IMR-90 (cell line): ENCODE results near the gene PAN3.

Source experiments
- BHLHE40 ChIP-seq: fragments of 150-350 bp; IDR thresholded peaks from 2 replicates; pipeline ENCODE4 v1.6.1; 2016; ENCODE audit warnings: mild to moderate bottlenecking, low read depth, low read length
- CEBPB ChIP-seq: IDR thresholded peaks from 2 replicates; pipeline ENCODE4 v1.6.1; 2012; ENCODE audit warnings: low read depth, low read length, improper control_type of control experiment
- CHD1 ChIP-seq: IDR thresholded peaks from 2 replicates; pipeline ENCODE4 v1.6.1; 2012; ENCODE audit warnings: low read depth, low read length, improper control_type of control experiment
- FOS ChIP-seq: fragments of 150-350 bp; IDR thresholded peaks from 2 replicates; pipeline ENCODE4 v1.6.1; 2016; ENCODE audit warnings: low read depth, low read length
- MAFK ChIP-seq: IDR thresholded peaks from 2 replicates; pipeline ENCODE4 v1.6.1; 2012; ENCODE audit warnings: low read depth, low read length, improper control_type of control experiment
- MAZ ChIP-seq: IDR thresholded peaks from 2 replicates; pipeline ENCODE4 v1.6.1; 2012; ENCODE audit warnings: low read depth, mild to moderate bottlenecking, low read length, improper control_type of control experiment, moderate library complexity, borderline replicate concordance
- POLR2A ChIP-seq: IDR thresholded peaks from 2 replicates; pipeline ENCODE4 v1.6.1; 2012; ENCODE audit warnings: mild to moderate bottlenecking, low read depth, low read length
- RAD21 ChIP-seq: IDR thresholded peaks from 2 replicates; pipeline ENCODE4 v1.6.1; 2012; ENCODE audit warnings: low read length, improper control_type of control experiment
- RFX5 ChIP-seq: IDR thresholded peaks from 2 replicates; pipeline ENCODE4 v1.8.0; 2012; ENCODE audit warnings: low read depth, mild to moderate bottlenecking, low read length, moderate library complexity
- SMC3 ChIP-seq: fragments of 150-350 bp; IDR thresholded peaks from 2 replicates; pipeline ENCODE4 v1.6.1; 2016; ENCODE audit warnings: low read depth, mild to moderate bottlenecking, antibody characterized with exemption, low read length, moderate library complexity
- TF ChIP-seq, protein P1 (sequence below): conservative IDR thresholded peaks from 2 replicates; pipeline ENCODE4 v1.5.1; 2012; ENCODE audit warnings: mild to moderate bottlenecking, low read depth, low read length, improper control_type of control experiment
- TF ChIP-seq, protein P2 (sequence below): fragments of 150-350 bp; IDR thresholded peaks from 2 replicates; pipeline ENCODE4 v1.6.1; 2016; ENCODE audit warnings: low read depth, mild to moderate bottlenecking, low read length, moderate library complexity, borderline replicate concordance
- TF ChIP-seq, protein P3 (sequence below): fragments of 150-350 bp; IDR thresholded peaks from 2 replicates; pipeline ENCODE4 v1.6.1; 2017; ENCODE audit warnings: mild to moderate bottlenecking, antibody characterized with exemption, low read length, low read depth

DNA sequence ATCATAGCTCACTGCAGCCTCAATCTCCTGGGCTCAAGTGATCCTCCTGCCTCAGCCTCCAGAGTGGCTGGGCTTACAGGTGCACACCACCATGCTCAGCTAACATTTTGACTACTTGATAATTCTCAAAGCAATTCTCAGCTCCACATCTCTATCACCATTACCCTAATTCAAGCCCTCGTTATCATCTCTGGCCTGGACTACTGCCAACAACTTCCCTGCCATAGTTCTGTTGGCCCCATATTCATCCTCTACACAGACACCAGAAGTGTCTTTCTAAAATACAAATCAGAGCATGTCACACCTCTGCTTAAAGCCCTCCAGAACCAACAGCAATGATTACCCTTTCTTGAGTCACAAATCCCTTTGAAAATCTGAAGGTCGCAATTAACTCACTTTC lies 45.9 kb upstream of the PAN3 start:
- TF ChIP-seq, protein P1, sequence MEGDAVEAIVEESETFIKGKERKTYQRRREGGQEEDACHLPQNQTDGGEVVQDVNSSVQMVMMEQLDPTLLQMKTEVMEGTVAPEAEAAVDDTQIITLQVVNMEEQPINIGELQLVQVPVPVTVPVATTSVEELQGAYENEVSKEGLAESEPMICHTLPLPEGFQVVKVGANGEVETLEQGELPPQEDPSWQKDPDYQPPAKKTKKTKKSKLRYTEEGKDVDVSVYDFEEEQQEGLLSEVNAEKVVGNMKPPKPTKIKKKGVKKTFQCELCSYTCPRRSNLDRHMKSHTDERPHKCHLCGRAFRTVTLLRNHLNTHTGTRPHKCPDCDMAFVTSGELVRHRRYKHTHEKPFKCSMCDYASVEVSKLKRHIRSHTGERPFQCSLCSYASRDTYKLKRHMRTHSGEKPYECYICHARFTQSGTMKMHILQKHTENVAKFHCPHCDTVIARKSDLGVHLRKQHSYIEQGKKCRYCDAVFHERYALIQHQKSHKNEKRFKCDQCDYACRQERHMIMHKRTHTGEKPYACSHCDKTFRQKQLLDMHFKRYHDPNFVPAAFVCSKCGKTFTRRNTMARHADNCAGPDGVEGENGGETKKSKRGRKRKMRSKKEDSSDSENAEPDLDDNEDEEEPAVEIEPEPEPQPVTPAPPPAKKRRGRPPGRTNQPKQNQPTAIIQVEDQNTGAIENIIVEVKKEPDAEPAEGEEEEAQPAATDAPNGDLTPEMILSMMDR = no peak
- TF ChIP-seq, protein P2, sequence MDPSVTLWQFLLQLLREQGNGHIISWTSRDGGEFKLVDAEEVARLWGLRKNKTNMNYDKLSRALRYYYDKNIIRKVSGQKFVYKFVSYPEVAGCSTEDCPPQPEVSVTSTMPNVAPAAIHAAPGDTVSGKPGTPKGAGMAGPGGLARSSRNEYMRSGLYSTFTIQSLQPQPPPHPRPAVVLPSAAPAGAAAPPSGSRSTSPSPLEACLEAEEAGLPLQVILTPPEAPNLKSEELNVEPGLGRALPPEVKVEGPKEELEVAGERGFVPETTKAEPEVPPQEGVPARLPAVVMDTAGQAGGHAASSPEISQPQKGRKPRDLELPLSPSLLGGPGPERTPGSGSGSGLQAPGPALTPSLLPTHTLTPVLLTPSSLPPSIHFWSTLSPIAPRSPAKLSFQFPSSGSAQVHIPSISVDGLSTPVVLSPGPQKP = no peak
- TF ChIP-seq POLR2A (no peak), RFX5 (no peak), BHLHE40 (no peak), CHD1 (no peak), RAD21 (no peak), SMC3 (no peak), MAFK (no peak), FOS (no peak), CEBPB (no peak), MAZ (no peak)
- TF ChIP-seq, protein P3, sequence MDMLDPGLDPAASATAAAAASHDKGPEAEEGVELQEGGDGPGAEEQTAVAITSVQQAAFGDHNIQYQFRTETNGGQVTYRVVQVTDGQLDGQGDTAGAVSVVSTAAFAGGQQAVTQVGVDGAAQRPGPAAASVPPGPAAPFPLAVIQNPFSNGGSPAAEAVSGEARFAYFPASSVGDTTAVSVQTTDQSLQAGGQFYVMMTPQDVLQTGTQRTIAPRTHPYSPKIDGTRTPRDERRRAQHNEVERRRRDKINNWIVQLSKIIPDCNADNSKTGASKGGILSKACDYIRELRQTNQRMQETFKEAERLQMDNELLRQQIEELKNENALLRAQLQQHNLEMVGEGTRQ = no peak
